Gastrocnemius medialis (tissue), 4 donors: ENCODE results near the gene MEDAG. TPM values are rescaled to one million over a fixed set of nuclear protein-coding genes. Genes with fewer than 3 reads are reported as not detected.

Experiments used
- ATAC-seq, 2 donors: fragments of 150-250 bp; one replicate each; pipeline ENCODE4 v1.9.1; 2016
- DNase-seq, 2 donors: peaks; one replicate each; pipeline ENCODE4 v3.0.0-alpha.2; 2019
- H3K27ac ChIP-seq, 4 donors: fragments of 200-600 bp; sonication (generic); 1 replicate in 1 of 4; 2 replicates in 3 of 4; pipeline ENCODE4 v1.5.1; 2016 to 2018; ENCODE audit warnings: mild to moderate bottlenecking in 2 of 4, moderate library complexity in 1 of 4
- H3K27me3 ChIP-seq, 3 donors: fragments of 200-600 bp; sonication (generic) in 2 of 3; 1 replicate in 1 of 3; 2 replicates in 2 of 3; pipeline versions ENCODE4 v1.5.1 to v1.6.0; 2016 to 2019; ENCODE audit warnings: mild to moderate bottlenecking in 1 of 3, moderate library complexity in 1 of 3
- H3K36me3 ChIP-seq, 2 donors: fragments of 200-600 bp; sonication (generic) in 1 of 2; one replicate each; pipeline ENCODE4 v1.5.1; 2017 to 2018
- H3K4me1 ChIP-seq, 2 donors: fragments of 200-600 bp; sonication (generic) in 1 of 2; one replicate each; pipeline ENCODE4 v1.5.1; 2016 to 2017; ENCODE audit warnings: mild to moderate bottlenecking in 2 of 2
- H3K4me3 ChIP-seq, 4 donors: fragments of 200-600 bp; sonication (generic) in 3 of 4; 1 replicate in 1 of 4; 2 replicates in 3 of 4; pipeline ENCODE4 v1.5.1; 2016 to 2019; ENCODE audit warnings: mild to moderate bottlenecking in 2 of 4
- H3K9me3 ChIP-seq, 3 donors: fragments of 200-600 bp; sonication (generic) in 2 of 3; 1 replicate in 1 of 3; 2 replicates in 2 of 3; pipeline ENCODE4 v1.5.1; 2016 to 2019
- POLR2A ChIP-seq, 2 donors: fragments of 450-650 bp; IDR thresholded peaks; one replicate each; pipeline ENCODE4 v1.6.1; 2017; ENCODE audit warnings: antibody characterized with exemption in 2 of 2, mild to moderate bottlenecking in 2 of 2, moderate library complexity in 2 of 2
- in situ Hi-C, 4 donors: fragments of 200-750 bp; cut with MboI; loops; one replicate each; pipeline versions ENCODE4 v1.15.0 to v1.8.0; 2017; ENCODE audit warnings: low sequenced_read_pairs in 4 of 4
- intact Hi-C: fragments of 100-400 bp; cut with DNase I; formaldehyde crosslinking; loops from one replicate; pipeline ENCODE4 v1.15.1; 2023; ENCODE audit warnings: low total_unique reads
- total RNA-seq, 4 donors: library from RNA; depleted of rRNA; stranded (reverse); fragments of >200 nt; gene quantifications; one replicate each; pipeline versions ENCODE4 v1.1.0 to v1.2.3, GENCODE V29; 2016
- TF ChIP-seq, protein P1 (sequence below), 5 experiments: fragments of 450-650 bp in 3 of 5; fragments of 200-600 bp in 2 of 5; sonication (generic) in 2 of 5; IDR thresholded peaks in 4 of 5; conservative IDR thresholded peaks in 1 of 5; 1 replicate in 4 of 5; 2 replicates in 1 of 5; pipeline ENCODE4 v1.5.1; 2016 to 2019; ENCODE audit warnings: antibody characterized with exemption in 5 of 5, mild to moderate bottlenecking in 3 of 5, moderate library complexity in 3 of 5

MEDAG gene
- total RNA-seq, 4 donors from 2014 or later: 12.8 to 37.7 (median 23.3) TPM

DNA sequence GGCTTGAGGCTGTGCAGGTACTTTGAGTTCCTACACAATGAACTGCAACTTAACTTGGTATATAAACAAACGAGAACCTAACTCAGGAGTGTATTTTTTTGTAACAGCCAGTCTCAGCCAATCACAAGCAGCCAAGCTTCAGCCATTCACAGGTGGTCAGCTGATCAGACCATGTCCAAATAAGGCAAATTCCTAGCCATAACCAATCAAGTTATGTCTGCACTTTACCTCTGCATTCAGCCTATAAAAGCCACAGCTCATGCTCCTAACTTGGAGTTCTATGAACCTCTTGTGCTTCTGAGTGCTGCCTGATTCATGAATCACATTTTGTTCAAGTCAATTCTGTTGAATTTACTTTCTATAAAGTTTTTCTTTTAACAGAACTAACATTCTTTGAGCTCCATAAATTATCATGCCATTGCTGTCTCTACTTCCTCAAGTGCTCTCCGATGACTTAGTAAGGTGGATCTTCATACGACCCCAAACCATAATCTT, 16.8 kb upstream of the MEDAG start:
- H3K27ac ChIP-seq: no peak overlapping the region
- TF ChIP-seq, protein P1, sequence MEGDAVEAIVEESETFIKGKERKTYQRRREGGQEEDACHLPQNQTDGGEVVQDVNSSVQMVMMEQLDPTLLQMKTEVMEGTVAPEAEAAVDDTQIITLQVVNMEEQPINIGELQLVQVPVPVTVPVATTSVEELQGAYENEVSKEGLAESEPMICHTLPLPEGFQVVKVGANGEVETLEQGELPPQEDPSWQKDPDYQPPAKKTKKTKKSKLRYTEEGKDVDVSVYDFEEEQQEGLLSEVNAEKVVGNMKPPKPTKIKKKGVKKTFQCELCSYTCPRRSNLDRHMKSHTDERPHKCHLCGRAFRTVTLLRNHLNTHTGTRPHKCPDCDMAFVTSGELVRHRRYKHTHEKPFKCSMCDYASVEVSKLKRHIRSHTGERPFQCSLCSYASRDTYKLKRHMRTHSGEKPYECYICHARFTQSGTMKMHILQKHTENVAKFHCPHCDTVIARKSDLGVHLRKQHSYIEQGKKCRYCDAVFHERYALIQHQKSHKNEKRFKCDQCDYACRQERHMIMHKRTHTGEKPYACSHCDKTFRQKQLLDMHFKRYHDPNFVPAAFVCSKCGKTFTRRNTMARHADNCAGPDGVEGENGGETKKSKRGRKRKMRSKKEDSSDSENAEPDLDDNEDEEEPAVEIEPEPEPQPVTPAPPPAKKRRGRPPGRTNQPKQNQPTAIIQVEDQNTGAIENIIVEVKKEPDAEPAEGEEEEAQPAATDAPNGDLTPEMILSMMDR (IDR thresholded peaks at IDR 0.05 in 4 of 5, conservative IDR thresholded peaks at IDR 0.05 in 1 of 5): no peak
- intact Hi-C loops (no loop called here), in situ Hi-C loops (no loop called here)
- H3K4me1 ChIP-seq: no peaks in the 10 kb centered on the region
- no peaks in the 10 kb centered on the region for H3K36me3 ChIP-seq
- DNase-seq (no peak), ATAC-seq (no peak)
- no peaks in the 10 kb centered on the region for H3K9me3 ChIP-seq
- H3K27me3 ChIP-seq: no peaks in the 10 kb centered on the region
- no peak overlapping the region for H3K4me3 ChIP-seq

DNA sequence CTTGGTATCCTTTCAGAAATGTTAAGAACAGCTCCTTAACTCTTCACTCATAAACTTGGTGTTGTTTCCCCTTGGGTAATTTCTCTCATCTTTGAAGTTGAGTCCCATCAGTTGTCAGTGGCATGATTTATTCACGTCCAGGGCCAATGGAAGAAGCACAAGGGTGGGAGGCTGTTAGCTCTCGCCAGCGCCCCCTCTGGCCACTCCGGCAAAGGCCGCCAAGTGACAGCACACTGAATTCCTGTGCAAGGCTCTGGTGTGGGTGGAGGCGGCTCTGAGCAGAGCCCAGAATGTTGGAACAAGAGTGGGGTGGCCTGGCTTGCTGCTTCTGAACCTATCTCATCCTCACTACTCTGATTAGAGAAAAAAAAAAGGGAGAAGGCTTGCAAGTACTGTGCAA, 13.1 kb upstream of the MEDAG start:
- ATAC-seq (peak in 1 of 2 donors; percentile 65), DNase-seq (peak in 1 of 2 donors; percentile 78)
- no peaks in the 10 kb centered on the region for H3K27me3 ChIP-seq
- no peaks in the 10 kb centered on the region for H3K4me1 ChIP-seq
- in situ Hi-C loops: no loop called here
- no peak overlapping the region for H3K27ac ChIP-seq
- no peaks in the 10 kb centered on the region for H3K9me3 ChIP-seq
- intact Hi-C loops: no loop called here
- TF ChIP-seq, protein P1 (IDR thresholded peaks at IDR 0.05 in 4 of 5, conservative IDR thresholded peaks at IDR 0.05 in 1 of 5): no peak
- TF ChIP-seq POLR2A (IDR thresholded peaks at IDR 0.05): no peak
- no peak overlapping the region for H3K4me3 ChIP-seq
- no peaks in the 10 kb centered on the region for H3K36me3 ChIP-seq

DNA sequence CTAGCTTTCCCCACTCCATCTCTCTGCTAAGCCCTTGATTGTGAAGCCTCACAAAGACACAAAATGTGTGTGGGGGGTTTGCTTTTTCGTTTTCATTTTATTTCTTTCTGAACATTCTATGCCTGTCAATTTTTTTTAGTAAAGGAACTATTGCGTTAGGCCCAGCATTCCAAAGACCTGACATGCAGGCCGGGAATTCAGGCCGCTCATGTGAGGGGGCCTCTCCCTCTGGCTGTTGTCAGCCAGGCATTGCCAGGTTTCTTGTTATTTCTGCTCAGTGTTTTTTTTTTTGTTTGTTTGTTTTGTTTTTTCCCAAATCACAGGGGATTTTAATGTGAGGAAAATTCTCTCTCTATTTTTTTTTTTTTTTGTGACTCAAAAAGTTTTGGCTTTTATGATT, 10.3 kb upstream of the MEDAG start:
- DNase-seq (peak; percentile 52 to 76), ATAC-seq (peak; percentile 67 to 73)
- intact Hi-C loops: no loop called here
- H3K4me3 ChIP-seq: no peak overlapping the region
- H3K36me3 ChIP-seq: no peaks in the 10 kb centered on the region
- no peaks in the 10 kb centered on the region for H3K4me1 ChIP-seq
- H3K27ac ChIP-seq: peak overlapping the region; percentile 46 to 67 (median 62)
- TF ChIP-seq POLR2A (IDR thresholded peaks at IDR 0.05): no peak
- TF ChIP-seq, protein P1 (IDR thresholded peaks at IDR 0.05 in 4 of 5, conservative IDR thresholded peaks at IDR 0.05 in 1 of 5): no peak
- H3K9me3 ChIP-seq: no peaks in the 10 kb centered on the region
- H3K27me3 ChIP-seq: no peaks in the 10 kb centered on the region
- in situ Hi-C loops: no loop called here

DNA sequence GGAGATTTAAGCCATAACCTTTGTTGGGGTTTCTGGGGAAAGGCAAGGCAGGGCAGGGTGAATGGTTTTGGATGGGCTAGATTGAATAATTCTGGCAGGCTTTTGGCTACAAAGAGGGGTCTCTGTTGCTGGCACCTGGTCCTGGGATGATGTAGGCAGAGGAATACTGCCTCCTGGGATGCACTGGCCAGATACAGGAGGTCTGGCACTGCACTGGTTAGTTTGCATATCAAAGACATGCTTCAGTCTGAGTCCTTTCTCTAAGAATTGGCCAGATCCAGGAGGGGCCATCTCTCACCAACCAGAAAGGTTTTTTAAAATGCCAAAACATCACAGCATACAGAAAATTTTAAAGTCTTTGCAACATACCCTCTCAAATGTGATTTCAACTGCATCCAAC, 8.0 kb upstream of the MEDAG start:
- H3K9me3 ChIP-seq: no peaks in the 10 kb centered on the region
- H3K4me3 ChIP-seq: no peak overlapping the region
- ATAC-seq (no peak), DNase-seq (no peak)
- no peaks in the 10 kb centered on the region for H3K4me1 ChIP-seq
- H3K27ac ChIP-seq: peak overlapping the region in 3 of 4 donors; percentile 3 to 68 (median 56)
- TF ChIP-seq POLR2A (IDR thresholded peaks at IDR 0.05): no peak
- TF ChIP-seq, protein P1 (IDR thresholded peaks at IDR 0.05 in 4 of 5, conservative IDR thresholded peaks at IDR 0.05 in 1 of 5): no peak
- intact Hi-C loops (no loop called here), in situ Hi-C loops (no loop called here)
- H3K27me3 ChIP-seq: peaks cover 0 to 3% (median 0%) of the 10 kb centered on the region in 3 donors
- no peaks in the 10 kb centered on the region for H3K36me3 ChIP-seq

DNA sequence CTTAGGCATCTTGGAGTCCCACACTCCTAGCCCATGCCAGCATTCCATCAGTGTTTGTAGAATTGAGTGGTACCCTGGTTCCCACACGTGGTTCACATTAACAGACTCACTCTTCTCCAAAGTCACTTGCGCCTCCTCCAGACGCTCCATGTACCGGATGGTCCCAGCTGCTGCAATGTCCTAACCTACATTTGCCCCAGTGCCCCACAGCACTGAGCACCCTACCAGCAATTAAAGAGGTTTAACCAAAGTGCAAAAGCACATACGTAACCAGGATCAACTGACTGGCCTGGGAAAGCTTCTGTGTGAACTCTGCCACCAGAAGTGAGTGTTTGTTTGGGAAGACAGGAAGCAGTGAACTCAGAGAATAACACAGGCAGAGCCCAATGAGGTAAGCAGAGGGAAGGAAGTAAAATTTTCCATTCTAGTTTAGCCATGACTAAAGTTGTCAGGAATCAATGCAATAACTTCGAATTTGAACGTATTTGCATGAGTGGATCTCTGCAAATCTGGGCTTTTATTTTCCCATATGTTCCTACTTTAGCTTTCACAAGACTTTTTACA, 7.3 kb upstream of the MEDAG start:
- peak in 1 of 2 donors; percentile 12 for TF ChIP-seq POLR2A (IDR thresholded peaks at IDR 0.05)
- TF ChIP-seq, protein P1 (IDR thresholded peaks at IDR 0.05 in 4 of 5, conservative IDR thresholded peaks at IDR 0.05 in 1 of 5): no peak
- intact Hi-C loops (no loop called here), in situ Hi-C loops (no loop called here)
- no peaks in the 10 kb centered on the region for H3K9me3 ChIP-seq
- H3K4me3 ChIP-seq: no peak overlapping the region
- no peaks in the 10 kb centered on the region for H3K4me1 ChIP-seq
- H3K27ac ChIP-seq: peak overlapping the region; percentile 3 to 68 (median 37)
- H3K27me3 ChIP-seq: peaks cover 0 to 8% (median under 1%) of the 10 kb centered on the region in 3 donors
- H3K36me3 ChIP-seq: no peaks in the 10 kb centered on the region
- ATAC-seq (peak; percentile 57 to 63), DNase-seq (peak in 1 of 2 donors; percentile 33)
